SK-N-SH treated with all-trans-retinoic acid at 6 μM for 48 hours (cell line): Measurements from ENCODE around the gene GON7.

Experiments used
- ATAC-seq: fragments of 200-7000 bp; cut with Tn5 transposase; 3 replicates; pipeline ENCODE4 v1.9.1; 2020; ENCODE audit warnings: mild to moderate bottlenecking, moderate library complexity
- ARNTL ChIP-seq: fragments of 450-650 bp; formaldehyde crosslinking; IDR thresholded peaks from 2 replicates; pipeline ENCODE4 v1.5.0; 2020; ENCODE audit warnings: low read depth, mild to moderate bottlenecking, moderate library complexity, borderline replicate concordance
- BACH2 ChIP-seq: fragments of 250-450 bp; sonication (Bioruptor Pico); IDR thresholded peaks from 2 replicates; pipeline ENCODE4 v1.9.0; 2021; ENCODE audit warnings: mild to moderate bottlenecking, borderline replicate concordance
- CSDC2 ChIP-seq: fragments of 250-450 bp; sonication (Bioruptor Pico); IDR thresholded peaks from 2 replicates; pipeline ENCODE4 v1.5.0; 2020; ENCODE audit warnings: mild to moderate bottlenecking, moderate library complexity
- ESRRG ChIP-seq: fragments of 250-450 bp; sonication (Bioruptor Pico); IDR thresholded peaks from 2 replicates; pipeline ENCODE4 v1.6.1; 2021; ENCODE audit warnings: mild to moderate bottlenecking
- GLIS3 ChIP-seq: fragments of 250-450 bp; sonication (Bioruptor Pico); IDR thresholded peaks from 2 replicates; pipeline ENCODE4 v1.5.0; 2020; ENCODE audit warnings: mild to moderate bottlenecking, moderate library complexity
- ISL1 ChIP-seq: fragments of 250-450 bp; sonication (Bioruptor Pico); IDR thresholded peaks from 2 replicates; pipeline ENCODE4 v2.1.2; 2022; ENCODE audit warnings: mild to moderate bottlenecking, moderate library complexity
- OSR1 ChIP-seq: fragments of 250-450 bp; sonication (Bioruptor Pico); IDR thresholded peaks from 2 replicates; pipeline ENCODE4 v1.8.0; 2022; ENCODE audit warnings: moderate library complexity, mild to moderate bottlenecking, inconsistent platforms
- PPARA ChIP-seq: fragments of 250-450 bp; sonication (Bioruptor Pico); IDR thresholded peaks from 2 replicates; pipeline ENCODE4 v1.5.0; 2020; ENCODE audit warnings: mild to moderate bottlenecking, borderline replicate concordance
- RARB ChIP-seq: fragments of 250-450 bp; sonication (Bioruptor Pico); IDR thresholded peaks from 2 replicates; pipeline ENCODE4 v1.8.0; 2021; ENCODE audit warnings: mild to moderate bottlenecking, moderate library complexity
- TCF4 ChIP-seq: fragments of 250-450 bp; sonication (Bioruptor Pico); IDR thresholded peaks from 2 replicates; pipeline ENCODE4 v1.8.0; 2021; ENCODE audit warnings: mild to moderate bottlenecking, moderate library complexity, borderline replicate concordance
- TOX ChIP-seq: fragments of 250-450 bp; sonication (Bioruptor Pico); IDR thresholded peaks from 2 replicates; pipeline ENCODE4 v1.8.0; 2021; ENCODE audit warnings: mild to moderate bottlenecking, moderate library complexity, borderline replicate concordance
- ZC3H10 ChIP-seq: fragments of 250-450 bp; sonication (Bioruptor Pico); IDR thresholded peaks from 2 replicates; pipeline ENCODE4 v1.5.1; 2021; ENCODE audit warnings: mild to moderate bottlenecking, moderate library complexity
- ZFP3 ChIP-seq: fragments of 250-450 bp; sonication (Bioruptor Pico); IDR thresholded peaks from 2 replicates; pipeline ENCODE4 v1.5.0; 2020; ENCODE audit warnings: mild to moderate bottlenecking, moderate library complexity
- ZFP30 ChIP-seq: fragments of 450-650 bp; formaldehyde crosslinking; IDR thresholded peaks from 2 replicates; pipeline ENCODE4 v1.5.0; 2022; ENCODE audit warnings: mild to moderate bottlenecking, moderate library complexity
- ZNF565 ChIP-seq: fragments of 450-650 bp; formaldehyde crosslinking; conservative IDR thresholded peaks from 2 replicates; pipeline ENCODE4 v1.5.0; 2020; ENCODE audit warnings: low read depth, mild to moderate bottlenecking, moderate library complexity
- TF ChIP-seq, protein P1 (sequence below): fragments of 250-450 bp; sonication (Bioruptor Pico); IDR thresholded peaks from 2 replicates; pipeline ENCODE4 v1.5.0; 2020; ENCODE audit warnings: mild to moderate bottlenecking, moderate library complexity
- TF ChIP-seq, protein P2 (sequence below): fragments of 250-450 bp; sonication (Bioruptor Pico); IDR thresholded peaks from 2 replicates; pipeline ENCODE4 v1.5.1; 2020; ENCODE audit warnings: low read depth, mild to moderate bottlenecking, moderate library complexity
- TF ChIP-seq, protein P3 (sequence below): fragments of 250-450 bp; sonication (Bioruptor Pico); IDR thresholded peaks from 2 replicates; pipeline ENCODE4 v1.8.0; 2021; ENCODE audit warnings: low read depth, mild to moderate bottlenecking, moderate library complexity, borderline replicate concordance
- TF ChIP-seq, protein P4 (sequence below): fragments of 250-450 bp; sonication (Bioruptor Pico); IDR thresholded peaks from 2 replicates; pipeline ENCODE4 v1.8.0; 2020; ENCODE audit warnings: mild to moderate bottlenecking, moderate library complexity, borderline replicate concordance

The GON7 gene, protein sequence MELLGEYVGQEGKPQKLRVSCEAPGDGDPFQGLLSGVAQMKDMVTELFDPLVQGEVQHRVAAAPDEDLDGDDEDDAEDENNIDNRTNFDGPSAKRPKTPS

DNA sequence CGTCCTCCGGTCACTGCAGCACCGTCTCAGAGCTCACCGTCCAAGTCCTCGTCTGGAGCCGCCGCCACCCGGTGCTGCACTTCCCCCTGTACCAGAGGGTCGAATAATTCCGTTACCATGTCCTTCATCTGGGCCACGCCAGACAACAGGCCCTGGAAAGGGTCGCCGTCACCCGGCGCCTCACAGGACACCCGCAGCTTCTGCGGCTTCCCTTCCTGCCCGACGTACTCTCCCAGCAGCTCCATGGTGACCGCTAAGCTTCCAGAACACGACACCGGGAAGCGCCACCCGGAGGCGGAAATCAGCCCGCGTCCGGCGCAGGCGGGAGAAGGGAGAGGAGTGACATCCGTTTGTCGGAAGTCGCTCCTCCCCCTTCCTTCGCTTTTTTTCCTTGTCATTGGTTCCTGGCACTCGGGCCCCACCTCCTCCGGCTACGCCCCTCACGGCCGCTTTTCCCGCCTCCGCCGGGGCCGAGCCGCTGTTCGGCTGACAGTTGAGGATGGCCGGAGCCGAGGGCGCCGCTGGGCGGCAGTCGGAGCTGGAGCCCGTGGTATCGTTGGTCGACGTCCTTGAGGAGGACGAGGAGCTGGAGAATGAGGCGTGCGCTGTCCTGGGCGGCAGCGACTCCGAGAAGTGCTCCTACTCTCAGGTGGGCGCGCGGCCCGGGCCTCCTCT lies at the start of gene GON7, which contains the start of gene UBR7:
Gene GON7, minus strand, starts transcription at position 273 of the 675 bp plus-strand sequence. Its CDS starts 28 bp downstream, at position 245.
Gene UBR7, plus strand, starts transcription at position 464 of the 675 bp plus-strand sequence. Its CDS starts 36 bp downstream, at position 500.
- TF ChIP-seq ESRRG (CRISPR knock-in tag) (no peak), ZC3H10 (no peak), OSR1 (CRISPR knock-in tag) (no peak), PPARA (CRISPR knock-in tag) (no peak), ZFP30 (CRISPR knock-in tag) (no peak)
- TF ChIP-seq, protein P1, sequence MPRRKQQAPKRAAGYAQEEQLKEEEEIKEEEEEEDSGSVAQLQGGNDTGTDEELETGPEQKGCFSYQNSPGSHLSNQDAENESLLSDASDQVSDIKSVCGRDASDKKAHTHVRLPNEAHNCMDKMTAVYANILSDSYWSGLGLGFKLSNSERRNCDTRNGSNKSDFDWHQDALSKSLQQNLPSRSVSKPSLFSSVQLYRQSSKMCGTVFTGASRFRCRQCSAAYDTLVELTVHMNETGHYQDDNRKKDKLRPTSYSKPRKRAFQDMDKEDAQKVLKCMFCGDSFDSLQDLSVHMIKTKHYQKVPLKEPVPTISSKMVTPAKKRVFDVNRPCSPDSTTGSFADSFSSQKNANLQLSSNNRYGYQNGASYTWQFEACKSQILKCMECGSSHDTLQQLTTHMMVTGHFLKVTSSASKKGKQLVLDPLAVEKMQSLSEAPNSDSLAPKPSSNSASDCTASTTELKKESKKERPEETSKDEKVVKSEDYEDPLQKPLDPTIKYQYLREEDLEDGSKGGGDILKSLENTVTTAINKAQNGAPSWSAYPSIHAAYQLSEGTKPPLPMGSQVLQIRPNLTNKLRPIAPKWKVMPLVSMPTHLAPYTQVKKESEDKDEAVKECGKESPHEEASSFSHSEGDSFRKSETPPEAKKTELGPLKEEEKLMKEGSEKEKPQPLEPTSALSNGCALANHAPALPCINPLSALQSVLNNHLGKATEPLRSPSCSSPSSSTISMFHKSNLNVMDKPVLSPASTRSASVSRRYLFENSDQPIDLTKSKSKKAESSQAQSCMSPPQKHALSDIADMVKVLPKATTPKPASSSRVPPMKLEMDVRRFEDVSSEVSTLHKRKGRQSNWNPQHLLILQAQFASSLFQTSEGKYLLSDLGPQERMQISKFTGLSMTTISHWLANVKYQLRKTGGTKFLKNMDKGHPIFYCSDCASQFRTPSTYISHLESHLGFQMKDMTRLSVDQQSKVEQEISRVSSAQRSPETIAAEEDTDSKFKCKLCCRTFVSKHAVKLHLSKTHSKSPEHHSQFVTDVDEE = no peak
- ATAC-seq = peak; percentile 95

DNA sequence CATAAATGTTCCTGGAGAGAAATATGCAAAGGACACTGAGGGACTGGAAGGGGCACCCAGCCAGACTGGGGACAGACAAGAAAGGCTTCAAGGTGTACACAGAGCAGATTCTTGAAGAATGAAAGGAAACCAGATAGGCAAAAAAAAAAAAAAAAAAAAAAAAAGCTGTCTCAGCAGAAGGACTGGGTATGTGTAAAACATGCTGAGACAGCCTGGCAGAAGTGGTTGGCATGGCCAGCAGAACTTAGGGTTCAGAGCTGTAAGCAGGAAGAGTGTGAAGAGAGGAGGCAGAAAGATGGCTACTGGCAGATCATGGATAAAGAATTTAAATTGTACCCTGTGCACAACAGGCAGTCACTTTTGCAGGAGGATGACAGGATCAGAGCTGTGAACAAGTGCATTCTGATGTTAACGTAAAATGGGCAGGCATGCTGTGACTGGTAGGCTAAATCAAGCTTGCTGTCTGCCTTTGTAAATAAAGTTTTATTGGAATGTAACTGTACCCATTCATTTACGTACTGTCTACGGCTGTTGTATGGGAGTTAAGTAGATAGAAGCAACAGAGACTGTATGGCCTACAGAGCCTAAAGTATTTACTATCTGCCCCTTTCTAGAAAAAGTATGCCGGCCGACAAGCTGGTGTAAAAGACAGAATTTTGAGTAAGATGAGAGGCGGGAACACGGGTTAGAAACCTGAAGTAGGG lies 42.4 kb upstream of the GON7 start:
- no peak for TF ChIP-seq CSDC2 (CRISPR knock-in tag)
- TF ChIP-seq ZNF565 = no peak
- TF ChIP-seq PPARA (CRISPR knock-in tag) = no peak
- no peak for TF ChIP-seq RARB (CRISPR knock-in tag)
- no peak for TF ChIP-seq ZFP3 (CRISPR knock-in tag)
- no peak for TF ChIP-seq GLIS3 (CRISPR knock-in tag)
- TF ChIP-seq, protein P2, sequence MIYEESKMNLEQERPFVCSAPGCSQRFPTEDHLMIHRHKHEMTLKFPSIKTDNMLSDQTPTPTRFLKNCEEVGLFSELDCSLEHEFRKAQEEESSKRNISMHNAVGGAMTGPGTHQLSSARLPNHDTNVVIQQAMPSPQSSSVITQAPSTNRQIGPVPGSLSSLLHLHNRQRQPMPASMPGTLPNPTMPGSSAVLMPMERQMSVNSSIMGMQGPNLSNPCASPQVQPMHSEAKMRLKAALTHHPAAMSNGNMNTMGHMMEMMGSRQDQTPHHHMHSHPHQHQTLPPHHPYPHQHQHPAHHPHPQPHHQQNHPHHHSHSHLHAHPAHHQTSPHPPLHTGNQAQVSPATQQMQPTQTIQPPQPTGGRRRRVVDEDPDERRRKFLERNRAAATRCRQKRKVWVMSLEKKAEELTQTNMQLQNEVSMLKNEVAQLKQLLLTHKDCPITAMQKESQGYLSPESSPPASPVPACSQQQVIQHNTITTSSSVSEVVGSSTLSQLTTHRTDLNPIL (CRISPR knock-in tag) = no peak
- no peak for TF ChIP-seq ARNTL
- no peak for TF ChIP-seq ISL1 (CRISPR knock-in tag)
- TF ChIP-seq, protein P3, sequence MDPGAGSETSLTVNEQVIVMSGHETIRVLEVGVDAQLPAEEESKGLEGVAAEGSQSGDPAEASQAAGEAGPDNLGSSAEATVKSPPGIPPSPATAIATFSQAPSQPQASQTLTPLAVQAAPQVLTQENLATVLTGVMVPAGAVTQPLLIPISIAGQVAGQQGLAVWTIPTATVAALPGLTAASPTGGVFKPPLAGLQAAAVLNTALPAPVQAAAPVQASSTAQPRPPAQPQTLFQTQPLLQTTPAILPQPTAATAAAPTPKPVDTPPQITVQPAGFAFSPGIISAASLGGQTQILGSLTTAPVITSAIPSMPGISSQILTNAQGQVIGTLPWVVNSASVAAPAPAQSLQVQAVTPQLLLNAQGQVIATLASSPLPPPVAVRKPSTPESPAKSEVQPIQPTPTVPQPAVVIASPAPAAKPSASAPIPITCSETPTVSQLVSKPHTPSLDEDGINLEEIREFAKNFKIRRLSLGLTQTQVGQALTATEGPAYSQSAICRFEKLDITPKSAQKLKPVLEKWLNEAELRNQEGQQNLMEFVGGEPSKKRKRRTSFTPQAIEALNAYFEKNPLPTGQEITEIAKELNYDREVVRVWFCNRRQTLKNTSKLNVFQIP (CRISPR knock-in tag) = no peak
- no peak for TF ChIP-seq ZFP30 (CRISPR knock-in tag)
- no peak for TF ChIP-seq TOX (CRISPR knock-in tag)
- no peak for ATAC-seq

DNA sequence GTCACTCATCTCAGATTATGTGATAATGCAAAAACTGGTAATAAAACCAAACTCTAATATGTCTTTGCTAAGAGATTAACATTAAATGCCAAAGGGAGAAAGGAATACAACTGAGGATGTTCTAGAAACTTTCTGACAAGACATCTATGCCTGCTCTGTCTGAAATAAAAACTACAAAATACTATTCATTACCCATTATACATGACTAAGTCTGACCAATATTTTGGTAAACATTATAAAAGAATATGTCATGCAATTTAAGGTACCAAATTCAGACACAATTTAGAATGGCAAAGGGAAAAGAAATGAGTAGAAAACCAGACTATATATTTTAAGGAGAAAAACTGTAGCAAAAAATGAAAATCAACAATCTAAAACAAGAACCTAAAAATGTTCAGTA lies 39.7 kb upstream of the GON7 start:
- ATAC-seq = no peak
- TF ChIP-seq ARNTL (no peak), ESRRG (CRISPR knock-in tag) (no peak), BACH2 (CRISPR knock-in tag) (no peak)
- TF ChIP-seq, all 23 proteins: peak for 0

DNA sequence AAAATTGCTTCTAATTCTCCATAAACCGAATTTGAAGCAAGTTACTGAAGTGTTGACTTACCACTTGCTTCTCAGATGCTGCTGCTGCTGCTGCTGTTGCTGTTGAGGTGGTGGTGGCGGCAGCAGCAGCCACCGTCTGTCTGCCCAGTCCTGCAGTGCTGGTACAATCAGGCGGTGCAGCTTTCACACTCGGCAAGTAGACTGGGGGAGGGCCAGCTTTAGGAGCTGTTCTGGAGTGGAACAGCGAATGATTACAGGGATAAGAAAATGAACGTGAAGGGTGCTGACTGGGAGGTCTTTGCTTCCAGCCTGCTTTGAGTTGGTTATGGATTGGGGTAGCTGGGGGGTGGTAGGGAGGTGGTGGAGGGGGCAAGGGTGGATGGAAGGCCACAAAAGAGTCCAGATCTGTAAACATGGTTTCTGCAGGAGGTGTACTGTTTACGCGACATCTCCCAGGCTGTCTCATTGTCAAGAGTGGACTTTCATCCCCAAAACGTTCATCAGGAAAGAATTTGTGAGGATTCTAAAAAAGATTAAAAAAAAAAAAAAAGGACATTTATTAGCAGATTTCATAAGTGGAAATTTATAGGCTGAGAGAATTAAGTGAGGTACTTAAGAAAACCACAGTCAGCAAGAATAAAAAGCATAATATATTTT lies 39.0 kb upstream of the GON7 start:
- TF ChIP-seq, protein P4, sequence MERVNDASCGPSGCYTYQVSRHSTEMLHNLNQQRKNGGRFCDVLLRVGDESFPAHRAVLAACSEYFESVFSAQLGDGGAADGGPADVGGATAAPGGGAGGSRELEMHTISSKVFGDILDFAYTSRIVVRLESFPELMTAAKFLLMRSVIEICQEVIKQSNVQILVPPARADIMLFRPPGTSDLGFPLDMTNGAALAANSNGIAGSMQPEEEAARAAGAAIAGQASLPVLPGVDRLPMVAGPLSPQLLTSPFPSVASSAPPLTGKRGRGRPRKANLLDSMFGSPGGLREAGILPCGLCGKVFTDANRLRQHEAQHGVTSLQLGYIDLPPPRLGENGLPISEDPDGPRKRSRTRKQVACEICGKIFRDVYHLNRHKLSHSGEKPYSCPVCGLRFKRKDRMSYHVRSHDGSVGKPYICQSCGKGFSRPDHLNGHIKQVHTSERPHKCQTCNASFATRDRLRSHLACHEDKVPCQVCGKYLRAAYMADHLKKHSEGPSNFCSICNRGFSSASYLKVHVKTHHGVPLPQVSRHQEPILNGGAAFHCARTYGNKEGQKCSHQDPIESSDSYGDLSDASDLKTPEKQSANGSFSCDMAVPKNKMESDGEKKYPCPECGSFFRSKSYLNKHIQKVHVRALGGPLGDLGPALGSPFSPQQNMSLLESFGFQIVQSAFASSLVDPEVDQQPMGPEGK (CRISPR knock-in tag) = no peak
- TF ChIP-seq ARNTL (no peak), GLIS3 (CRISPR knock-in tag) (no peak), ZFP3 (CRISPR knock-in tag) (no peak), TCF4 (CRISPR knock-in tag) (no peak), TOX (CRISPR knock-in tag) (no peak), ZFP30 (CRISPR knock-in tag) (no peak)
- ATAC-seq = no peak
